ENCODE data around the gene PPFIBP2.

Gene PPFIBP2

DNA sequence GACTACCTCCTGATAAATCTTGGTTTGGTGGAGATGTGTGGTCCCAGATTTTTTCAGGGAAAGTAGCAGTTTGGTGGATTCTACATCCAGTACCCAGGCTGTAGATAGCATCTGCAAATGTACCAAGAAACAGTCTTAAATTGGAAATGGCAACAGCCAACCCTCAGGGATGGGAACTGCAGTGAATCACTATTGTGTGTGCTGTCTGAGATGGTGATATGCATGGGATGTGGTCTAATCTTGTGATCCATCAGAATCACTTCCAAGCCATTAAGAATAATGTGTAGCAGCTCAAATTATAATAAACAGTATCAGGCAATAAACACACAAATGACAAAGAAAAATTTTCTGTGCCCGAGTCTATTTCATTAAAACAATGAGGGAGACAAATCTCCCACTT lies 25.1 kb upstream of the PPFIBP2 start:
- POLR2A ChIA-PET, result no interaction called here
- Histone ChIP-seq H3K27ac (ENCODE audit: extremely low read depth, low read depth, low read length) (no peak overlapping the region), H3K36me3 (ENCODE audit: control insufficient read depth in 2 of 2, insufficient read depth in 1 of 2, low read length in 2 of 2) (no peaks in the 10 kb centered on the region), H3K4me3 (ENCODE audit: low read depth, low read length) (no peak overlapping the region), H3K9me3 (ENCODE audit: control insufficient read depth, insufficient read depth, low read depth, low read length) (no peaks in the 10 kb centered on the region), H3K4me1 (ENCODE audit: control insufficient read depth, insufficient read depth, low read length) (no peaks in the 10 kb centered on the region)
- CTCF ChIA-PET, result no interaction called here
- no peak for TF ChIP-seq SALL2 (tag by site-specific recombination; IDR thresholded peaks at IDR 0.05; ENCODE audit: borderline replicate concordance)
- TF ChIP-seq ZNF37A (tag by site-specific recombination; IDR thresholded peaks at IDR 0.05), result no peak
- TF ChIP-seq ZBTB6 (tag by site-specific recombination; IDR thresholded peaks at IDR 0.05), result no peak
- TF ChIP-seq IKZF3 (tag by site-specific recombination; IDR thresholded peaks at IDR 0.05), result no peak
- TF ChIP-seq ZNF792 (tag by site-specific recombination; IDR thresholded peaks at IDR 0.05), result no peak
- no peak for TF ChIP-seq ZNF610 (tag by site-specific recombination; IDR thresholded peaks at IDR 0.05; ENCODE audit: borderline replicate concordance)
- TF ChIP-seq KLF10 (tag by site-specific recombination; IDR thresholded peaks at IDR 0.05), result no peak
- TF ChIP-seq ZNF488 (tag by site-specific recombination; IDR thresholded peaks at IDR 0.05), result no peak

- Histone ChIP-seq H3K36me3 (ENCODE audit: control insufficient read depth in 2 of 2, insufficient read depth in 1 of 2, low read length in 2 of 2) (no peaks in the 10 kb centered on the region), H3K4me3 (ENCODE audit: low read depth, low read length) (no peak overlapping the region), H3K9me3 (ENCODE audit: control insufficient read depth, insufficient read depth, low read depth, low read length) (no peaks in the 10 kb centered on the region), H3K4me1 (ENCODE audit: control insufficient read depth, insufficient read depth, low read length) (no peaks in the 10 kb centered on the region), H3K27ac (ENCODE audit: extremely low read depth, low read depth, low read length) (no peak overlapping the region)
- no peak for TF ChIP-seq ZBTB8A (tag by site-specific recombination; IDR thresholded peaks at IDR 0.05)
- TF ChIP-seq ZNF549 (tag by site-specific recombination; IDR thresholded peaks at IDR 0.05), result no peak
- no peak for TF ChIP-seq ZBTB6 (tag by site-specific recombination; IDR thresholded peaks at IDR 0.05)
- no peak for TF ChIP-seq ZNF548 (tag by site-specific recombination; IDR thresholded peaks at IDR 0.05)
- TF ChIP-seq ZNF747 (tag by site-specific recombination; IDR thresholded peaks at IDR 0.05), result no peak
- no peak for TF ChIP-seq PRDM4 (tag by site-specific recombination; IDR thresholded peaks at IDR 0.05)
- no peak for TF ChIP-seq EGR2 (tag by site-specific recombination; IDR thresholded peaks at IDR 0.05; ENCODE audit: low read depth)
- TF ChIP-seq ZNF677 (tag by site-specific recombination; IDR thresholded peaks at IDR 0.05), result no peak
- TF ChIP-seq BCL6B (tag by site-specific recombination; IDR thresholded peaks at IDR 0.05), result no peak
- TF ChIP-seq BCL11A (tag by site-specific recombination; IDR thresholded peaks at IDR 0.05; ENCODE audit: low read depth), result no peak
- TF ChIP-seq ZNF776 (tag by site-specific recombination; IDR thresholded peaks at IDR 0.05; ENCODE audit: borderline replicate concordance), result no peak
- CTCF ChIA-PET, result no interaction called here
- POLR2A ChIA-PET, result no interaction called here
Observed at GRCh38 chr11:7489376-7489775, 24.4 kb upstream of the PPFIBP2 start.

Measured in HEK293 (cell line).